Epithelial cell of prostate (primary cell): Measurements from ENCODE around the gene MAMDC4.
"Not testable (repeated sequence)": the region's sequence is repeated elsewhere in the genome, so short reads cannot be mapped to it uniquely, and the experiment has no call there.

ENCODE experiments used
- DNase-seq: peaks from one replicate; pipeline ENCODE4 v3.0.0-alpha.2; 2011; ENCODE audit warnings: low read depth, low spot score
- H3K27ac ChIP-seq: fragments of 450-650 bp; 2 replicates; pipeline ENCODE4 v1.5.1; 2017; ENCODE audit warnings: mild to moderate bottlenecking

Gene MAMDC4

GRCh38 chr9:136837856-136838277 lies 14.3 kb upstream of the MAMDC4 start:
- DNase-seq, H3K27ac ChIP-seq: not testable (repeated sequence)

GRCh38 chr9:136838314-136839228 lies 13.6 kb upstream of the MAMDC4 start:
- no peak for DNase-seq
- H3K27ac ChIP-seq: no peak overlapping the region

GRCh38 chr9:136839229-136840139 lies 12.7 kb upstream of the MAMDC4 start:
- no peak overlapping the region for H3K27ac ChIP-seq
- no peak for DNase-seq

- no peak overlapping the region for H3K27ac ChIP-seq
- no peak for DNase-seq
These were observed 11.8 kb upstream of the MAMDC4 start for GRCh38 chr9:136840140-136840876.

DNA sequence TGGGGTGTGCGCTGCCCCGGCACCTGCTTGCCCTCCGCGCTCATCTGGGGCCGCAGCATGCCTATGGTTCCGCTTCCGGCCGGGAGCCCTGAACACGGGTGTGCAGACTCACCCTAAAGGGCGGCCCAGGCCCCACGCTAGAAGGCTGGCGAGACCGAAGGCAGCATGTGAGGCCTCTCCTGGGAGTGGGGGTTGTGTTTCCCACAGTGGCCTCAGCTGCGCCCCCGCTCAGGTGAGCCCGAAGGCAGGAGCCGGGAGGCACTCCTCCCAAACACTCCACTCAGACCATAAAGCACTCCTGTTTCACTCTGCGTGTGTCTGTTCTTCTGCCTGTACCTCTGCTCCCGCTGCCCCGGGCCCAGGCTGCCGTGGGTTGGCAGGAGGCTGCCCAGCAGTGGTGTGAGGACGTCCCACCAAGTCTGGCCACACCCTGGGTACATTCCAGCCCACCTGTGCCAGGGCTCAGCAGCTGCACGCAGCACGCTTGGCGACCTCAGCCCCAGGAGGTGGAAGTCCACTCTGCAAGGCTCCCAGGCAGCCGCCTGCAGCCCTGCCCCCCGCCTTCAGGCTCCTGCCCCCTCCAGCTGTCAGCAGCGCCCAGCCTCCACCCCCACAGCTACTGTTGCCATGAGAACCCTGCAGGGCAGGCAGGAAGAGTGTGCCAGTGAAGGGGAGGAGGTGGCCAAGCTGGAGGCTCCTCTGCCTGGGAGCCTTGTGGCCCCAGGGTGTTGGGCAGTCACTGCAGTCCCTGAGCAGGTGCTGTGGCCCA lies 11.1 kb upstream of the MAMDC4 start:
- no peak for DNase-seq
- no peak overlapping the region for H3K27ac ChIP-seq

GRCh38 chr9:136841646-136842379 lies 10.3 kb upstream of the MAMDC4 start:
- not testable (repeated sequence) for DNase-seq, H3K27ac ChIP-seq

GRCh38 chr9:136842380-136842948 lies 9.7 kb upstream of the MAMDC4 start, which contains the start of gene AJM1:
TSS of gene AJM1 (plus strand) at chr9:136842478. CDS start at chr9:136844415, 1,937 bp downstream.
- not testable (repeated sequence) for H3K27ac ChIP-seq, DNase-seq

GRCh38 chr9:136843159-136843800 lies 8.9 kb upstream of the MAMDC4 start:
- DNase-seq: not testable (repeated sequence)

GRCh38 chr9:136843801-136844740 lies 8.1 kb upstream of the MAMDC4 start:
- not testable (repeated sequence) for H3K27ac ChIP-seq, DNase-seq

More at GRCh38 chr9:136843159-136843800, 8.9 kb upstream of the MAMDC4 start:
- H3K27ac ChIP-seq: not testable (repeated sequence)

GRCh38 chr9:136844761-136845464 lies 7.2 kb upstream of the MAMDC4 start:
- DNase-seq: no peak
- no peak overlapping the region for H3K27ac ChIP-seq

DNA sequence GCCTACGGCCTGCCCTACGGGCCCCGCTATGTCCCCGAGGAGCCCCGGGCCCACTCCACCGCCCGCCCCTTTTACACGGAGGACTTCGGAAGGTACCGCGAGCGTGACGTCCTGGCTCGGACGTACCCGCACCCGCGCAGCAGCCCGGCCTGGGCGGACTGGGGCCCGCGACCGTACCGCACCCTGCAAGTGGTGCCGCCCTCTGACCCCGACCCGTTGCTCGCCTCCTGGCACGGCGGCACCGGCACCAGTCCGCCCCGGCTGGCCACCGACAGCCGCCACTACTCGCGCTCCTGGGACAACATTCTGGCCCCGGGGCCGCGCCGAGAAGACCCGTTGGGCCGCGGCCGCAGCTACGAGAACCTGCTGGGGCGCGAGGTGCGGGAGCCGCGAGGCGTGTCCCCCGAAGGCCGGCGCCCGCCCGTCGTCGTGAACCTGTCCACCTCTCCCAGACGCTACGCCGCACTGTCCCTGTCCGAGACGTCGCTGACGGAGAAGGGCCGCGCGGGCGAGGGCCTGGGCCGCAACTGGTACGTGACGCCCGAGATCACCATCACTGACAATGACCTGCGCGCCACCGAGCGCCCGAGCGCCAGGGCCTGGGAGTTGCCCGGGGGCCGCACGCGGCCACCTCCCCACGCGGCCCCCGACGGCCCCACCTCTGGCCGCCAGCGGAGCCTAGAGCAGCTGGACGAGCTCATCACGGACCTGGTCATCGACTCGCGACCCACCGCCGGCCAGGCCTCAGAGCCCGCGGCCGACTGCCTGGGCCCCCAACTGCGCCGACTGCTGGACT lies 6.5 kb upstream of the MAMDC4 start:
- H3K27ac ChIP-seq: no peak overlapping the region
- no peak for DNase-seq

DNA sequence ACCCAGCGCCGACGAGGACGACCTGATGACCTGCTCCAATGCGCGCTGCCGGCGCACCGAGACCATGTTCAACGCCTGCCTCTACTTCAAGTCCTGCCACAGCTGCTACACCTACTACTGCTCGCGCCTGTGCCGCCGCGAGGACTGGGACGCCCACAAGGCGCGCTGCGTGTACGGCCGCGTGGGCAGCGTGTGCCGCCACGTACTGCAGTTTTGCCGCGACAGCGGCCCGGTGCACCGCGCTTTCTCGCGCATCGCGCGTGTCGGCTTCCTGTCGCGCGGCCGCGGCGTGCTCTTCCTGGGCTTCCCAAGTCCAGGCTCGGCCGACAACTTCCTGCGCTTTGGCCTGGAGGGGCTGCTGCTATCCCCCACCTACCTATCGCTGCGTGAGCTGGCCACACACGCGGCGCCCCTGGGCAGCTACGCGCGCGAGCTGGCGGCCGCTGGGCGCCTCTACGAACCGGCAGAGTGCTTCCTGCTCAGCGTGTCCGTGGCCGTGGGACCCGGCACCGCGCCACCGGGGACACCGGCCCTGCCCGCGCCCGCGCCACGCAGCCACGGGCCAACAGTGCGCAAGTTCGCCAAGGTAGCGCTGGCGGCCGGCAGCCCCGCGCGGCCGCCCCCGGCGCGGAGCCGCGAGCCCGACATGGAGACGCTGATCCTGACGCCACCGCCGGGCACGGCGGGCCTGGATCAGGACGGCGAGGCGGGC lies 5.6 kb upstream of the MAMDC4 start:
- no peak for DNase-seq

GRCh38 chr9:136847088-136847825 lies 4.9 kb upstream of the MAMDC4 start:
- H3K27ac ChIP-seq: peak overlapping the region; percentile 90
- DNase-seq: no peak

More for the DNA sequence above, 5.6 kb upstream of the MAMDC4 start:
- no peak overlapping the region for H3K27ac ChIP-seq

DNA sequence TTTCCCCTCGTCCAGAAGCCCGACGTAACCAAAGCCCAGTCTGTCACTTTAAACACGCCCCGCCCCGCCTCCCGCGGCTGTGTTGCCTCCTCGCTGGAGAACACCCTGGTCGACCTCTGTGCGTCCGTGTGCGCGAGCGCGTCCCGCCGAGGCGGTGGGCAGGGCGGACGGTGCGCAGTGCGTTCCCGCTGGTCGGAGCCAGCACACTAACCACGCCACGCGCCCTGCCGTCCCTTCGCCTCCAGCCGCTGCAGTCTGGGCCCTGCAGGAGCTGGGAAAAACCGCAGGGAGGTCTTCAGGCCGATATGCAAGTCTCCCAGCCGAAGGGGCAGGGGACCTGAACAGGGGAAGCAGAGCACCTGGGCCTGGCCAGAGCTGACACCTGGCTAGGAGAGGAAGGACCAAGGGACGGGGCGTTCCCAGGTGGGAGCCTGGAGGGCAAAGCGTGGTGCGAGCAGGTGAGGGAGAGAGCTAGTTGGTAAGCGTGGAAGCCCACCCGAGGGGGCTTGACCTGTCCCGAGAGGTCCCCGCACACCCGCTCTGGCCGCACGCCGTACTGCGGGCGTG lies 4.2 kb upstream of the MAMDC4 start:
- peak; percentile 40 for DNase-seq
- H3K27ac ChIP-seq: peak overlapping the region; percentile 90
